Stimulated activated CD4-positive, alpha-beta T cell treated with anti-CD3 and anti-CD28 coated beads, Interleukin-2, amount 100 ng/mL, for 48 hours (primary cell): ENCODE data around the gene B3GNT5.

ENCODE experiments used
- DNase-seq, 2 donors: peaks; one replicate each; pipeline ENCODE4 v3.0.0-alpha.2; 2020

Gene B3GNT5

GRCh38 chr3:183230826-183231225 lies 22.2 kb upstream of the B3GNT5 start:
- no peak for DNase-seq

GRCh38 chr3:183233966-183234365 lies 19.1 kb upstream of the B3GNT5 start:
- no peak for DNase-seq

- DNase-seq = no peak
Measured at GRCh38 chr3:183239046-183239445, 14.0 kb upstream of the B3GNT5 start.

GRCh38 chr3:183242431-183242830 lies 10.6 kb upstream of the B3GNT5 start:
- DNase-seq = no peak

GRCh38 chr3:183244219-183244618 lies 8.8 kb upstream of the B3GNT5 start:
- DNase-seq = no peak

GRCh38 chr3:183244981-183245476 lies 8.0 kb upstream of the B3GNT5 start:
- DNase-seq = no peak

GRCh38 chr3:183247011-183247589 lies 6.0 kb upstream of the B3GNT5 start:
- DNase-seq = no peak

GRCh38 chr3:183249006-183249718 lies 3.9 kb upstream of the B3GNT5 start:
- no peak for DNase-seq

- no peak for DNase-seq
Measured at GRCh38 chr3:183252118-183252782, 803 bp upstream of the B3GNT5 start.

GRCh38 chr3:183253528-183254486 lies 754 bp downstream of the B3GNT5 start:
- no peak for DNase-seq

- DNase-seq = no peak
Measured at GRCh38 chr3:183254487-183255347, 1.7 kb downstream of the B3GNT5 start.

- DNase-seq = no peak
Measured at GRCh38 chr3:183255348-183255730, 2.3 kb downstream of the B3GNT5 start.

- no peak for DNase-seq
Measured at GRCh38 chr3:183259087-183259486, 6.0 kb downstream of the B3GNT5 start.

GRCh38 chr3:183259621-183260020 lies 6.6 kb downstream of the B3GNT5 start:
- no peak for DNase-seq

GRCh38 chr3:183260167-183260904 lies 7.3 kb downstream of the B3GNT5 start:
- no peak for DNase-seq

- no peak for DNase-seq
Measured at GRCh38 chr3:183261151-183261724, 8.2 kb downstream of the B3GNT5 start.

GRCh38 chr3:183262875-183263378 lies 9.9 kb downstream of the B3GNT5 start:
- no peak for DNase-seq

- DNase-seq = no peak
Measured at GRCh38 chr3:183264268-183264667, 11.2 kb downstream of the B3GNT5 start.

GRCh38 chr3:183265157-183265642 lies 12.1 kb downstream of the B3GNT5 start:
- no peak for DNase-seq

GRCh38 chr3:183265834-183266417 lies 12.9 kb downstream of the B3GNT5 start:
- peak in 1 of 2 donors; percentile 36 for DNase-seq
